HTR-8/SVneo (cell line): ENCODE results near the gene PAIP1.
"Not testable (repeated sequence)": the region's sequence is repeated elsewhere in the genome, so short reads cannot be mapped to it uniquely, and the experiment has no call there.

Experiments
- DNase-seq: peaks from one replicate; pipeline ENCODE4 v3.0.0; 2011; ENCODE audit warnings: low spot score, mixed read lengths; ENCODE audit not compliant: insufficient read length
- FAIRE-seq: peaks from 2 replicates; lab custom pipeline; 2011; peaks lifted over from hg19 to GRCh38; lab: Jason Lieb, UNC

Gene PAIP1

GRCh38 chr5:43533646-43534045 lies 23.2 kb downstream of the PAIP1 start:
- FAIRE-seq: peak; percentile 74

DNA sequence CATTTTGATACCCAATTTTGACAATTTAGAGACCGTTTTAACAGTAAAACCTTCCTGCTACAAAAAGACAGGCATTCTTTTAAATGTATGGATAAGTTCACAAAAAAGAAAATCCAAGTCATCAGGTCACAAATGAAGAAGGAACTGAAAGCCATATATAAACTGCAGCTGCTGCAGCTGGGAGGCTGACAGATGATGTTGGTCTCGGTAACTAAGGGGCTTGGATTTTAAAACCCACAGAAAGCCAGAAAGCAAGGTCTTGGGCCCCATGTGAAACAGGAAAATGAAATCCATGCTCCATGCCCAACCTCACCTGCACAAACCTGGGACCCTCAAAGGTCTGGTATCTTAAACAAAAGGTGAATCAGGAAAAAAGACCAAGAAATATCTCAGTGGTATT lies 26.2 kb downstream of the PAIP1 start:
- FAIRE-seq: no peak
- DNase-seq: no peak

More at GRCh38 chr5:43533646-43534045, 23.2 kb downstream of the PAIP1 start:
- no peak for DNase-seq

DNA sequence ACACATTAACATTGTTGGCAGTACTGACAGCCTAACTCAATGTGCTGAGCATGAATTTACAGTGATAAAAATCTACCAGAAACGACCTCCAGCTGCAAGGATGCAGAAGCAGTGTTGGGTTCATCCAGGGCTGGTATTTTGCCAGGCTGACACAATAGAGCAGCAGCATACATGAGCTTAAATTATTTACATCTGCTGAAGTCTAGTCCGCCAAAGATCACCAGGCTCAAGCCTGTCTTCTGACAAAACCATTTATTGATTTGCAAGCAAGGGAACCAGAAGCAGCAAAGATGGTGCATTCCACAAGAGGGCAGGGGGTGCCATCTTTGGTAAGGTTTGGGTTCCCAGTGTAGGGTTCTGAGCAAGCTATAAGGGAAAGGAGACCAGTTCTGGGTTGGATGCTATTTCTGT lies 33.2 kb downstream of the PAIP1 start:
- DNase-seq (no peak), FAIRE-seq (no peak)

DNA sequence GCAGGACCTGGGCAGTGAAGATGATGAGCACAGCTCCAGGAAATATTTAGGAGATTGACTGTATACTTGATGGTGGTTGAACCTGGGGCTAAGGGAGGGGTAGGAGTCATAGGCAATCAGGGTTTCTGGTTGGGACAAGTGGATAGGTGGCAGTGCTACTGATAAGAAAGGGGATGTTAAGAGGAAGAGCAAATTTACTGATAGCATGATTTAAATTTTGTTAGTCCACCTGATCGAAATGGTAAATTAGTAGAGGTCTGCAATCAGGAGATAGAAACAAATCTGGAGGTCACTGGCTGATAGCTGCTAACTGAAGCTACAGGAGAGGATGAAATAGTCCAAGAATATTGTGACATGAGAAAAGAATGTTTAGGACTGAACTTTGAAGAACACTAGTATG lies 36.3 kb downstream of the PAIP1 start:
- DNase-seq: no peak
- no peak for FAIRE-seq

DNA sequence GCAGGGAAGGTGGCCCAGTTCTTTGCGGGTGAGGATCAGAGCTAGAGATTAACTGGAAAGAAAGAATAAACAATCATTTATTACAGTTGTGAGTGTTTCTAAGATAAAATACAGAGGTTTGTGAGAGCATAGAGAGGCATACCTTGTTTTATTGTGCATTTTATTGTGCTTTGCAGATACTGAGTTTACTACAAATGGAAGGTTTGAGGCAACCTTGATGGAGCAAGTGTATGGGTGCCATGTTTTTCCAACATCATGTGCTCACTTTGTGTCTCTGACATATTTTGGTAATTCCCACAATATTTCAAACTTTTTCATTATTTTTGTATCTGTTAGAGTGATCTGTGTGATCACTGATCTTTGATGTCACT lies 41.2 kb downstream of the PAIP1 start:
- no peak for DNase-seq
- no peak for FAIRE-seq

DNA sequence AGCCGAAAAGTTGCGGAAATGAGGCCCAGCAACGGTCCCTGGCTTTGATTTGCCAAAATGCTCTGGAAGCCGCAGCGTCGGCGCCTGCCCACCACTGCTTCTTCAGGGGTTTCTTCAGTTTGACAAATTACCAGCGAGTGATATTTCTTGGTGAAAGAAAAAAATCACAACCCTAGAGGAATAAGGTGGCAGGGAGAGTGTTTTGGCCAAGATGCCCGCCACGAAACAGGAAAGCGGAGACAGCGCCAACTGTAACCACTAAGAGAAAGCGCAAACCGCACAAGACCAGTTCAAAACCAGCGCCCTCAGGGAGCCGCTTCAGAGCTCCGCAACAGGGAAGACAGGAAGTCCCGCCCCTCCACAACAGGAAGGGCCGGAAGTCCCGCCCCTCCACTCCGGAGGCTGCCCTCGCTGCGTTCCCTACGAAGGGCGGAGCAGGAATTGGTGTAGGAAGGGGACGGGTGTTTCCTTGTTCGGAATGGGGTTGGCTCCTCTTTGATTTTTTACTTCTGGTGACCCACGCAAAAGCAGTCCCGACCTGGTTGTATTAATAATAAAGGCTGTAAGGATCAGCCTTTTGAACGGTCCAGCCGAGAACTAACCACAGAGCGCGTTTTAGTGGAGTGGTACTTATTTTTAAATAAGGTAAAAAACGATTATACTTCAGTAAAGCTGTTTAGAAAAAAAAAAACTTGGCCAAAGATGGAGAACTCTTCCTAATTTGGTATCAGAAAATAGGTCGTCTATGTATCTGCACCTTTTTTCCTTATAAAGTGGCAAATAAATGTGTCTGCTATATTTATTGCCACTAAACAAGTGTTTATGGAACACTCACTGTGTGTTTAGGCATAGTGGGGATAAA lies 41.8 kb downstream of the PAIP1 start, which contains the start of gene C5orf34:
Gene C5orf34, minus strand, starts transcription at position 333 of the 862 bp plus-strand sequence. CDS start 5,809 bp downstream, outside the sequence.
- DNase-seq (peak; percentile 100), FAIRE-seq (peak; percentile 70)

- DNase-seq (peak; percentile 60), FAIRE-seq (no peak)
These were observed 42.4 kb downstream of the PAIP1 start for GRCh38 chr5:43514471-43514815.

DNA sequence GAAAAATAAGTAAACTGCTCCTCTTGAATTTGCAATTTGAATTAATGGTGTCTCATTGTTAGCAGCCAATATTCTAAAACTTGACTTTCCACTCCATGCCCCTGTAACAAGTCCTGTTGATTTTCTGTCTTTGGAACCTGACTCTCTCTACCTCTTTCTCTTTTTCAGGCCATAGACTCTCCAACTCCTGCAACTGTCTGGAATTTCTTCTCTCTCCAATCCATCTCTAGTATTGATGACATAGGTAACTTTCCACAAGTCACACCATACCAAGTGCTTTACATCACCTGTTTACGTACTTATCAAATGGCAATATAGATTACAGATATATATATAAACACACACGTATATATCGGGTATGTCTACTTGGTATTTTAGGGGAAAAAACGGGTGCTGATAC lies 42.9 kb downstream of the PAIP1 start:
- no peak for DNase-seq
- FAIRE-seq: no peak

DNA sequence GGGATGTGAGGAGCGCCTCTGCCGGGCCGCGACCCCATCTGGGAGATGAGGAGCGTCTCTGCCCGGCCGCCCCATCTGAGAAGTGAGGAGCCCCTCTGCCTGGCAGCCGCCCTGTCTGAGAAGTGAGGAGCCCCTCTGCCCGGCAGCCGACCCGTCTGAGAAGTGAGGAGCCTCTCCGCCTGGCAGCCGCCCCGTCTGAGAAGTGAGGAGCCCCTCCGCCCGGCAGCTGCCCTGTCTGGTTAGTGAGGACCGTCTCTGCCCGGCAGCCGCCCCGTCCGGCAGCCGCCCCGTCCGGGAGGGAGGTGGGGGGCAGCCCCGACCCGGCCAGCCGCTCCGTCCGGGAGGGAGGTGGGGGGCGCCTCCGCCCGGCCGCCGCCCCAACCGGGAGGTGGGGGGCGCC lies 45.8 kb downstream of the PAIP1 start:
- not testable (repeated sequence) for DNase-seq, FAIRE-seq

DNA sequence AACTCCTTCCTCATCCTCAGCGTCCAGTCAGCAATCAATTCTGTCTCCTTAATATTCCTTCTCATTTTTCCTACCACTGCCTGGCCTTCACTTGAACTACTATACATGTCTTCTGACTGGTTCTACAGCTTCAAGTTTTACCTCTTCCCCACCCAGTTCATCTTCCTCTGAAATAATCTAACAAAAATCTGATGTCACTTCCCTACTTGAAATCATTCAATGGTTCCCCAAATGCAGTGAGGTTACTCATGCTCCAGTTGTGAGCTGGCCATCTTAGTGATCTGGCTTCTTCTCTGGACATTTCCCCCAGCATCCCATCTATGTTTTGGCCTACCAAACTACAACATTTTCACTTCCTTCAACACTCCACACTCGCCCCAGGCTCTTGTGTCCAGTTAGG lies 58.3 kb downstream of the PAIP1 start:
- no peak for DNase-seq
- no peak for FAIRE-seq

DNA sequence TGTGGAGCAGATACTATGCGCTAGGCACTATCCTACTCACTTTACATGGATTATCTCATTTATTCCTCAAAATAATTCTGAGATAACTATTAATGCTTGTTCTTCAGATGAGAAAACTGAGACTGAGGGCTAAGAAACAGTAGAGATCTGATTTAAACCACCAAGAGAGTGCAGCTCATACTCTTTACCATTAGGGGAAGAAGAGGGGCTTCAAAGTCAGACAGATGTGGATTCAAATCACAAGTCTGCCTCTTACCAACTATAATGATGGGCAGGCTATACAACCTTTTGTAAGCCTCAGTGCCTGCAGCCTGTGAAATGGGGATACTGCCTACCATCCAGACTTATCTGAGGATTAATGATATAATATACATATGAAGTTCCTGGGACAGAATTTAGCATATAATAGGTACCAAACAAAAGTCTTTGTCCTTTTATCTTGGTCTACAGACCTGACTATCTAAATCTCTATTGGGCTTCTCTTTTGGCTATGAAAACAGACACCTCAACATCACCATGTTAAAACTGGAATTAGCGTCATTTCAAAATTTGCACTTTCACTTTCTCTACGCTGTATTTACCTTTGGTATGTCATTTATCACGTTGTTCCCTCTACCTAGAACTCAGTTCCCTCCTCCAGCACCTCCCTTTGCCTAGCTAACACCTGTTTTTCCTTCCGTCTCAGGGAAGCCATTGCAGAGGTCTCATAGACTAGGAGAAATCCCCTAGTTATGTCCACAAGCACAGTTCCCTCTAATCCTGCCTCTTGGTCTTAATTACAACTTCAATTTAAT lies 59.4 kb downstream of the PAIP1 start:
- DNase-seq (no peak), FAIRE-seq (no peak)

DNA sequence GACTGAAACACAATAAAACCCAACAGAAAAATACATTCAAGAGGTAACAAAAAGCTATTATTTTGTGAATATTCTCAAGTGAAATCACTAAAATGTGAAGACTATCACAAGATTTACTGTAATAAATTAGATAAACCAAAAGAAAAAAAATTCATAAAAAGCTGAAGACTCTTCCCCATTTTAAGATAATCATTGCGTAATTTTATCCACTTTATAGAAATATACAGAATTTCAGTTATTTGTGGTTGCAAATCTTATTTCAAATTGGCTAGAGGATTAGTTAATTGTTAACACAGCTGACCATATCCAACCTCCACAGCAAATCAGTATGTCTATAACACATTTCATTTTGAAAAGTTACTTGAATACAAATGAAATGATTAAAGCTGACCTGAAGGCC lies 65.6 kb downstream of the PAIP1 start:
- no peak for FAIRE-seq

GRCh38 chr5:43486353-43486752 lies 70.5 kb downstream of the PAIP1 start:
- FAIRE-seq: no peak

More for the DNA sequence above, 65.6 kb downstream of the PAIP1 start:
- DNase-seq: no peak

DNA sequence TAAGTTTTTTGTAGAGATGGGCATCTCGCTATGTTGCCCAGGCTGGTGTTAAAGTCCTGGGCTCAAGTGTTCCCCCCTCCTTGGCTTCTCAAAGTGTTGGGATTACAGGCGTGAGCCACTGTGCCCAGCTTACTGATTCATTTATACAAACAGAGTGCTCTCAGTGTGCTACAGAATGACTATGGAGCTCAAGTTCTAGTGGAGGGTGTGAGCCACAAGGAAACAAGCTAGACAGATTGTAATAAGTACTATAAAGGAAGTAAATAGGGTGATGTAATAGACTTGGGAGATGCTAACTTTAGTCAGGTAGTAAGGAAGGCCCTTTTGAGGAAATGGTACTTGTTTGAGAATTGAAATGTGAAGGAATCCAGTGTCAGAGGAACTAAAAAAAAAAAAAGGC lies 71.5 kb downstream of the PAIP1 start:
- FAIRE-seq: no peak
- no peak for DNase-seq

More at GRCh38 chr5:43486353-43486752, 70.5 kb downstream of the PAIP1 start:
- no peak for DNase-seq

DNA sequence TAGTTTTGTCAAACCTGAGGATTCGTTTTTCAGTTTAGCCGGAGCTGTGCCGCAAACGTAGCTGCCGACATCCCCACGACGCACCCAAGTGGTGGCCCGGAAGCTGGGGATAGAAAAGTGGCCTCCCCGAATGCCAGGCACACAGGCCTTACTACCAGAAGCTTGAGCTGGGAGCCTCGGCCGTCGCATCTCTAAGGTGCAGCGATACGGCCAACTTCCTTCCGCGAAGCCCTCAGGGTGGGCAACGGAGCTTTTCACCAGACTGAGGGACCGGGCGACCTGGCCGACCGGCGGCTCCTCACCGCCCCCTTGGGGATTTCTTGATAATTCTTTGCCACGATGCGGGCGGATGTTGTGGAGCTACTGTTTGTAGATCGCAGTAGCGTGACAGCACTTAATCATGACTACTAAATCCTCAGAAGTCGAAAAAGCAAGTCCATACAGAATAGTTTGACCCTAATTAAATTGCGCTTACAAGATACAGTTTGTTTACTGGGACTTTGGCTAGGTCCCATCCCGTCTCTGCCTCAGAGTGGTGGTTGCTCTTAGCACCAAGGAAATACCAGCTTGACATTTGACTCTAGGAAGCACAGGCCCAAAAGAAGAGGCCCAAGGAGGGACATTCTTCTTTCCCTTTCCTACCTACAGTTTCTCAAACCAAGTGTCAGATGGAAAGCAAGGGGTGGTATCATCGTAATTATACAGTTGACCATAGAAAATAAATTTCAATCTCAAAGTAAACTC lies 72.6 kb downstream of the PAIP1 start:
- FAIRE-seq (no peak), DNase-seq (peak; percentile 91)

GRCh38 chr5:43483298-43484105 lies 73.4 kb downstream of the PAIP1 start, which contains the start of gene TMEM267:
TMEM267 (minus strand) TSS chr5:43483865; CDS start chr5:43453969, 29,896 bp downstream.
- DNase-seq (peak; percentile 97), FAIRE-seq (peak; percentile 97)

DNA sequence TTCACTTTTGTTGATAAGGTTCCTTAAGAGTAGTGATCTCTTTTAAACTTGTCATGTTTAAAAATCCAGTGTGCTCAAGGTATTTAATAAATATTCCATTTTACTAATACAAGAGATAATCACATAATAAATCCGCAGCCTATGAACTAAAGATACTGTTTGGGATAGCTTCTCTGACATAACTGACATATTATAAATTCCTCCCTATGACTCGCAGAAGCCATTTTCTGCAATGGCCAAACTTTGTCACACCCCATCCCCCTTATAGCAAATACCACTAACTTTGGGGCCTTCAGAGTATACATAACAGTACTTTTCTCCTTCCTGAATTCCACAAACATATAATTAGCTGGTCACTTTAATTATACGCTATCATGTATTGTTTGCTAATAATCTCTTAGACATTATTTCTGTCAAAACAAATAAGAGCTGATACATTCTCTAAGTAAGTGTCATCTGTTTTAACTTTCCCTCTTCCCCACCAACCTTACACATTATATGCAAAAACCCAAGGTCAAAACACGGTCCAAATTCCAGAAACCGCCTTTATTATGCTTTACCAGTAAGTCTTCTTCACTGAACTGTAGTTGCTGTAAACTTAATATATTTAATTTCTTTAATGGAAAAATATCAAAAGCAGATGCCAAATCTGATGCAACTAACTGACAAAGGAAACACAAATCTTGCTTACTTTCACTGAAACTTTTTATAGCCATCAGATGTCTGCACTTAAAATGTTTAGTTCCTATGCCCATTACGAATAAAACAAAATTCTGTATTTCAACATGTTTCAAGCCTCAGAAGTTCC lies 74.2 kb downstream of the PAIP1 start:
- FAIRE-seq (no peak), DNase-seq (peak; percentile 48)
